Right lobe of liver (tissue), 4 donors: Measurements from ENCODE around the gene ZBTB21.

Experiments
- CTCF ChIP-seq, 4 donors: fragments of 200-600 bp in 3 of 4; fragments of 450-650 bp in 1 of 4; IDR thresholded peaks; one replicate each; pipeline versions ENCODE4 v1.5.1 to v1.8.0; 2016 to 2022; ENCODE audit warnings: antibody characterized with exemption in 4 of 4, mild to moderate bottlenecking in 2 of 4
- POLR2A ChIP-seq: fragments of 450-650 bp; IDR thresholded peaks from one replicate; pipeline ENCODE4 v1.6.1; 2017; ENCODE audit warnings: antibody characterized with exemption, mild to moderate bottlenecking
- donor health status: DM: no; HTN: no; CAD: no.
- donor health status: DM: no; HTN: no; CAD: no.
- donor health status: DM: no; HTN: yes; CAD: no.

DNA sequence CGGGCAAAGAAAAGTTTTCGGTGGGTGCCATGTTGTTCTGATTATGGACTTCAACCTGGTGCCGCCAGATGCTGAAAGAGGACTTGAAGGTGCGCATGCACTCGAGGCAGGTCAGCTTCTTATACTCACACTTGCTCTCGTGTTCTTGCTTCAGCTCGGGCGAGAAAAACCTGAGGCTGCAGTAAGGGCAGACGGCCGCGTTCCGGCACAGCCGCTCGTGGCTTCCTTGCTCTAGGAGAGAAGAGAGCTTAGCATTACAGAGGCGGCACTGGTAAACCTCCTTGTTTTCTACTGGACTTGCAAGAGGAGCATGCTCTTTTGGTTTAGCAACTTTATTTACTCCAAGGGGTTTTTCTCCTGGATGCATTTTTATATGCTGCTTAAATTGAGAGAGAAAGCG, 18.5 kb downstream of the ZBTB21 start:
- TF ChIP-seq CTCF (IDR thresholded peaks at IDR 0.05) (no peak), POLR2A (no peak)
